ENCODE results near the gene LYPD6B.

LYPD6B gene

GRCh38 chr2:149129433-149129832 is 90.9 kb downstream of the LYPD6B start:
- no peak overlapping the region for H3K27ac ChIP-seq (replicated peaks)
- TF ChIP-seq POLR2AphosphoS5 (IDR thresholded peaks at IDR 0.05; ENCODE audit: low read depth) (no peak), SPI1 (IDR thresholded peaks at IDR 0.05; ENCODE audit: borderline replicate concordance, low read depth) (no peak), CTCF (IDR thresholded peaks at IDR 0.05; ENCODE audit: insufficient read depth, low read length) (no peak), REST (IDR thresholded peaks at IDR 0.05; ENCODE audit: insufficient replicate concordance, low read depth) (no peak), GABPA (IDR thresholded peaks at IDR 0.05; ENCODE audit: low read depth) (no peak)
- H3K4me3 ChIP-seq (replicated peaks; ENCODE audit: insufficient read depth, low read length): no peak overlapping the region
- DNase-seq (ENCODE audit: low read depth in 1 of 2, low spot score in 1 of 2): no peak
- no peaks in the 10 kb centered on the region for H3K27me3 ChIP-seq (ENCODE audit: insufficient read depth, poor library complexity, severe bottlenecking)

GRCh38 chr2:149132339-149132738 is 93.8 kb downstream of the LYPD6B start:
- no peak for TF ChIP-seq GABPA (IDR thresholded peaks at IDR 0.05; ENCODE audit: low read depth)
- no peak for TF ChIP-seq REST (IDR thresholded peaks at IDR 0.05; ENCODE audit: insufficient replicate concordance, low read depth)
- TF ChIP-seq POLR2AphosphoS5 (IDR thresholded peaks at IDR 0.05; ENCODE audit: low read depth): no peak
- TF ChIP-seq CTCF (IDR thresholded peaks at IDR 0.05; ENCODE audit: insufficient read depth, low read length): no peak
- TF ChIP-seq SPI1 (IDR thresholded peaks at IDR 0.05; ENCODE audit: borderline replicate concordance, low read depth): no peak
- H3K27me3 ChIP-seq (ENCODE audit: insufficient read depth, poor library complexity, severe bottlenecking): no peaks in the 10 kb centered on the region

GRCh38 chr2:149132901-149133300 is 94.4 kb downstream of the LYPD6B start:
- no peak for DNase-seq (ENCODE audit: low read depth in 1 of 2, low spot score in 1 of 2)
- TF ChIP-seq SPI1 (IDR thresholded peaks at IDR 0.05; ENCODE audit: borderline replicate concordance, low read depth) (no peak), REST (IDR thresholded peaks at IDR 0.05; ENCODE audit: insufficient replicate concordance, low read depth) (no peak), GABPA (IDR thresholded peaks at IDR 0.05; ENCODE audit: low read depth) (no peak), CTCF (IDR thresholded peaks at IDR 0.05; ENCODE audit: insufficient read depth, low read length) (no peak), POLR2AphosphoS5 (IDR thresholded peaks at IDR 0.05; ENCODE audit: low read depth) (no peak)

More at GRCh38 chr2:149132339-149132738, 93.8 kb downstream of the LYPD6B start:
- no peak for DNase-seq (ENCODE audit: low read depth in 1 of 2, low spot score in 1 of 2)
- H3K4me3 ChIP-seq (replicated peaks; ENCODE audit: insufficient read depth, low read length): no peak overlapping the region
- no peak overlapping the region for H3K27ac ChIP-seq (replicated peaks)

More at GRCh38 chr2:149132901-149133300, 94.4 kb downstream of the LYPD6B start:
- no peak overlapping the region for H3K27ac ChIP-seq (replicated peaks)
- no peaks in the 10 kb centered on the region for H3K27me3 ChIP-seq (ENCODE audit: insufficient read depth, poor library complexity, severe bottlenecking)
- H3K4me3 ChIP-seq (replicated peaks; ENCODE audit: insufficient read depth, low read length): no peak overlapping the region

Data from HL-60 (cell line).